HG02970 (cell line): ENCODE data around the gene IFIT1B.
"Not testable (repeated sequence)": the region's sequence is repeated elsewhere in the genome, so short reads cannot be mapped to it uniquely, and the experiment has no call there.

ENCODE experiments used
- ATAC-seq: cut with Tn5 transposase; IDR thresholded peaks from one replicate; pipeline ENCODE4 v1.9.1; 2021; ENCODE audit warnings: mild to moderate bottlenecking, moderate library complexity, moderate number of reproducible peaks; ENCODE audit not compliant: unreplicated experiment, low FRiP score

Gene IFIT1B

DNA sequence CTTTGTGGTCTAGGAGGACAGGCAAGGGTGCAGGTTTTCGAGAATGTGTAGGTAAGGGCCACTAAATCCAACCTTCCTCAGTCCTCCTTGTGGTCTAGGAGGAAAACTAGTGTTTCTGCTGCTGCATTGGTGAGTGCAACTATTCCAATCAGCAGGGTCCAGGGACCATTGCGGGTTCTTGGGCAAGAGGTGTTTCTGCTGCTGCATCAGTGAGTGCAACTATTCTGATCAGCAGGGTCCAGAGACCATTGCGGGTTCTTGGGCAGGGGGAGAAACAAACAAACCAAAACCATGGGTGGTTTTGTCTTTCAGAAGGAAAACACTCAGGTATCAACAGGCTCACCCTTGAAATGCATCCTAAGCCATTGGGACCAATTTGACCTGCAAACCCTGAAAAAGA lies 29.9 kb downstream of the IFIT1B start:
- ATAC-seq: not testable (repeated sequence)

DNA sequence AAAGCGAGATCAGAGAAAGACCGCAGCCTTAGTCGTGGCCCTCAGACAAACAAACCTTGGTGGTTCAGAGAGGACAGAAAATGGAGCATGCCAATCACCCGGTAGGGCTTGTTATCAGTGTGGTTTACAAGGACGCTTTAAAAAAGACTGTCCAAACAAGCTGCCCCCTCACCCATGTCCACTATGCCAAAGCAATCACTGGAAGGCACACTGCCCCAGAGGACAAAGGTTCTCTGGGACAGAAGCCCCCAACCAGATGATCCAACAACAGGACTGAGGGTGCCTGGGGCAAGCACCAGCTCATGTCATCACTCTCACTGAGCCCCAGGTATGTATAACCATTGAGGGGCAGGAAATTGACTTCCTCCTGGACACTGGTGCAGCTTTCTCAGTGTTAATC lies 31.4 kb downstream of the IFIT1B start:
- ATAC-seq: not testable (repeated sequence)

- not testable (repeated sequence) for ATAC-seq
Observed at GRCh38 chr10:89410551-89410950, 32.7 kb downstream of the IFIT1B start.

DNA sequence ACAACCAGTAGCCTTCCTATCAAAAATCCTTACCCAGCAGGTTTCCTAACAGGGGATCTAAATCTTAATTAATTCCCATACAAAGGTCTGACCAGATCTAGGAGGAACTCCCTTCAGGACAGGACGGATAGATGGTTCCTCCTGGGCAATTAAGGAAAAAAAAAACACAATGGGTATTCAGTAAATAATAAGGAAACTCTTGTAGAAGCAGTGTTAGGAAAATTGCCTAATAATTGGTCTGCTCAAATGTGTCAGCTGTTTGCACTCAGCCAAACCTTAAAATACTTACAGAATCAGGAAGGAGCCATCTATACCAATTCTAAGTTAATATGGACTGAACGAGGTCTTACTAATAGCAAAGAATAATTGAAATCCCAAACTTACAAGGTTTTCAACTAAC lies 33.3 kb downstream of the IFIT1B start:
- ATAC-seq: not testable (repeated sequence)

GRCh38 chr10:89412276-89412675 lies 34.4 kb downstream of the IFIT1B start:
- ATAC-seq: not testable (repeated sequence)

- ATAC-seq: no peak
Observed at GRCh38 chr10:89413398-89413912, 35.6 kb downstream of the IFIT1B start.

DNA sequence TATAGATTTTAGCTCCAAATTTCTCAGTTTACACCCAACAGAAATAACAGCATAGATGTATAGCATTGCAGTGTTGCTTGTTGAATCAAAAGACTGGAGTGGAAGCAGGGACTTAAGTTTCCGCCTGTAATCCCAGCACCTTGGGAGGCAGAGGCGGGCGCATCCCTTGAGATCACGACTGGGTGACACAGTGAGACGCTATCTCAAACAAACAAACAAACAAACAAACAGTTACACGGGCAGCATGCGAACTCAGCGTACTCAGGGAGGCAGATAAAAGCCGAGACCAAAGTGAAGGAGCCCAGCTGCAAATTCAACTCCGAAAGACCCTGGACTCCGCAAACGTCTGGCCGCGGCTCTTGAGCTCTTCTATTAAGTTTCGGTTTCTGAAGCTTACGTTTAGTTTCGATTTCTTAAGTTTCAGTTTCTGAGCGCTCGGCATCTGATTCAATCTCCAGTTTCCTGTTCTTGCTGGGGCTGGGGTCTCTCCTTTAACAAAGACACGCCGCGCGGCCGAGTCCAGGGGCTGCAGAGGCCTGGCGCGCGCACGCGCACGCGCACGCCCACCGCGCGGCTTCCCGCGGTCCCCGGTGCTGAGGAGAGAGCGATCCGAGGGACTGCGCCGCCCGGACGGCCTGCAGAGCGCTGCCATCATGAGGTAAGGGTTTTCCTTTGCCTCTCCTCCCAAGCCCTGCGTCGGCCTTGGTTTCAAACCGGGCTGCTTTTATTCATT lies 36.5 kb downstream of the IFIT1B start, which contains the start of gene IFIT5:
TSS of gene IFIT5 (plus strand) at position 423 of the 733 bp plus-strand sequence. CDS start at position 654, 231 bp downstream.
- ATAC-seq: peak; percentile 80

GRCh38 chr10:89414879-89415821 lies 37.3 kb downstream of the IFIT1B start:
- ATAC-seq: peak; percentile 38

DNA sequence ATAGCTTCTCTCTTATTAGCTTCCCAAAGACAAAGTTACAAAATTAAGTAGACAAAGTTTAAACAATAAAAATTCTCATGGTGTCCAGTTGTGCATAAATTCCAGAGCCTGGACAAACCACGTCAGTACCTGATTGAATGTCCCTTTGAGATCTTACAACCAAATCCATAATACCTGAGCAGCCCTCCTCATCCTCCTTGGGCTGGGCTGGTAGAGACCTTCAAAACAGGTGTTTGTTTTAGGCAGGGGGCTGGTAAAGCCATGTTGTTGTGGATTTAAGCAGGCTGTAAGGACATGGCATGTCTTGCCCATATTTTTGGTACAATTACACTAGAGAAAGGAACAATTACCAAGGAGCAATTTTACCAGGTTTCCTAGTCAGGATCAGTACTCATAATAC lies 38.6 kb downstream of the IFIT1B start:
- no peak for ATAC-seq

GRCh38 chr10:89419548-89419947 lies 41.7 kb downstream of the IFIT1B start:
- ATAC-seq: no peak

GRCh38 chr10:89421018-89421476 lies 43.2 kb downstream of the IFIT1B start:
- ATAC-seq: no peak

DNA sequence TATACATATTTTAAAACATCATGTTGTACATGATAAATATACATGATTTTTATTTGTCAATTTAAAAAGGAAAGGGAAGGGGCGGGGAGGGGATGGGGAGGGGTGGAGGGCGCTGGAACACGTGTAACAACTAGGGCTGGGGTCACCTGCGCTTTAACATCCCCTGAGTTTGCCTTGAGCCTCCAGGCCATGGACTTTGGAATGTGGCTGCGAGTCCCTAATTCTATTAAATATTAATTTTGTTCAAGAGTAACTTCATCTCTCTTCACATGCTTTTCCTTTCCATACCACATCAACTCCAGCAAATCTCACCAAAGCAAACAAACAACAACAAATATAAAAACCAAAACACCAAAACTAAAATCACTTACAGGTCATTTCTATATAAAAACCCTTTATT lies 47.1 kb downstream of the IFIT1B start:
- ATAC-seq: no peak

GRCh38 chr10:89426230-89426868 lies 48.5 kb downstream of the IFIT1B start:
- ATAC-seq: no peak

GRCh38 chr10:89427629-89428028 lies 49.8 kb downstream of the IFIT1B start:
- ATAC-seq: no peak

- ATAC-seq: no peak
Observed at GRCh38 chr10:89428877-89429276, 51.0 kb downstream of the IFIT1B start.

GRCh38 chr10:89431977-89432376 lies 54.1 kb downstream of the IFIT1B start:
- no peak for ATAC-seq
